ENCODE results near the gene FUT9.

Gene FUT9

DNA sequence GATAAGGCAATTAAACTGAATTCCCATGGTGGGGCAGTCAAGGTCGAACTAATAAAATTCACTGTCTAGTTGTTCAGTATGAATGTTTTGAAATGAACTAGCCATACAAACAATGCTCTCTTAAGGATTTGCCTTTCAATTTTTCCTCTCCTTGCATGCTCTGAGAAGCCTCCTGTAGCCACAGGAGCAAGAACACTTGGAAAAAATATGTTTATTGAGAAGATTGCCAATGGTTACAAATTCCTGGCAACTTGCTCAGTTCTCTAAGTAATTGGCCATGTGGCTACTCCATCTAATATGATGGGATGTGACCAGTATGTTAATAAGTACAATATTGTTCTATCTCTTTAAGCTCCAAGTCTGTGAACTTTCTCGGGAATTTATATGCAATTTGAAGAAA, 49.4 kb downstream of the FUT9 start:
- H3K27ac ChIP-seq, result no peak overlapping the region
- TF ChIP-seq, protein P1, sequence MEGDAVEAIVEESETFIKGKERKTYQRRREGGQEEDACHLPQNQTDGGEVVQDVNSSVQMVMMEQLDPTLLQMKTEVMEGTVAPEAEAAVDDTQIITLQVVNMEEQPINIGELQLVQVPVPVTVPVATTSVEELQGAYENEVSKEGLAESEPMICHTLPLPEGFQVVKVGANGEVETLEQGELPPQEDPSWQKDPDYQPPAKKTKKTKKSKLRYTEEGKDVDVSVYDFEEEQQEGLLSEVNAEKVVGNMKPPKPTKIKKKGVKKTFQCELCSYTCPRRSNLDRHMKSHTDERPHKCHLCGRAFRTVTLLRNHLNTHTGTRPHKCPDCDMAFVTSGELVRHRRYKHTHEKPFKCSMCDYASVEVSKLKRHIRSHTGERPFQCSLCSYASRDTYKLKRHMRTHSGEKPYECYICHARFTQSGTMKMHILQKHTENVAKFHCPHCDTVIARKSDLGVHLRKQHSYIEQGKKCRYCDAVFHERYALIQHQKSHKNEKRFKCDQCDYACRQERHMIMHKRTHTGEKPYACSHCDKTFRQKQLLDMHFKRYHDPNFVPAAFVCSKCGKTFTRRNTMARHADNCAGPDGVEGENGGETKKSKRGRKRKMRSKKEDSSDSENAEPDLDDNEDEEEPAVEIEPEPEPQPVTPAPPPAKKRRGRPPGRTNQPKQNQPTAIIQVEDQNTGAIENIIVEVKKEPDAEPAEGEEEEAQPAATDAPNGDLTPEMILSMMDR (IDR thresholded peaks at IDR 0.05), result no peak
- TF ChIP-seq ZFX (IDR thresholded peaks at IDR 0.05; ENCODE audit: borderline replicate concordance), result no peak

DNA sequence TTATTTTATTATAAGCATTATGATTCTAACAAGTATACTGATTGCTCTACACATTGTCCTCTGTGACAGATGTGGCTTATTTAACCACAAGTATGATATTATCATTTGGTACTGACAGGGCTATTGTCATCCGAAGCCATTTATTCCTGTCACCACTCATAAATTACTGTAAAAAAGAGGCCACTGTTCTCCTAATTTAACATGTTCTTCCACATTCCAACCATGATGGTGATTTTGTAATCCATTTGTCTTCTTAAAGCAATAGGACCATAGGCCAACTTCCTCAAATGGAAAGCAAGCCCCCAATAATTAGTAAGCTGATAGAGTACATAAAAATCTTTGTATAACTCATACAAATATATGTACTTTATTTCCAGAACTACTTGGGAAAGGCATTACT, 50.6 kb downstream of the FUT9 start:
- no peak for TF ChIP-seq ZFX (IDR thresholded peaks at IDR 0.05; ENCODE audit: borderline replicate concordance)
- TF ChIP-seq, protein P1 (IDR thresholded peaks at IDR 0.05), result no peak
- H3K27ac ChIP-seq, result no peak overlapping the region

DNA sequence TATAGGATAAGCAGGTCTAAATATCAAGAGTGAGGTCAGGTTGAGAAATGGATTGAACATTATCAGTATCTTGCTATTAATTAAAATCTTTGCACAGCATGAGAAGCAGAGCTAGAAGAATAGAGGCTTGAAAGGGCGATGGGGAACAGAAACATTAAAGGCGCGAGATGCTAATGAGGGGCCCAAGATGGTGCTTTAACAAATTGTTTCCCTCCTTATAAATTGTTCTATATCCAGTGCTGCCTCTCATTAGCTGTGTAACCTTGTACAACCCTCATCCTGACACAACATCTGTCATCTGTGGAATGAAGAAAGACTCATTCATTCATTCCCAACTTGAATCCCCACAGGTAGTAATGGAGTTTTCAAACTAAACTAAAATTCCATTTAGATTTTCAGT, 57.8 kb downstream of the FUT9 start:
- H3K27ac ChIP-seq, result no peak overlapping the region
- TF ChIP-seq, protein P1 (IDR thresholded peaks at IDR 0.05), result no peak
- no peak for TF ChIP-seq ZFX (IDR thresholded peaks at IDR 0.05; ENCODE audit: borderline replicate concordance)

DNA sequence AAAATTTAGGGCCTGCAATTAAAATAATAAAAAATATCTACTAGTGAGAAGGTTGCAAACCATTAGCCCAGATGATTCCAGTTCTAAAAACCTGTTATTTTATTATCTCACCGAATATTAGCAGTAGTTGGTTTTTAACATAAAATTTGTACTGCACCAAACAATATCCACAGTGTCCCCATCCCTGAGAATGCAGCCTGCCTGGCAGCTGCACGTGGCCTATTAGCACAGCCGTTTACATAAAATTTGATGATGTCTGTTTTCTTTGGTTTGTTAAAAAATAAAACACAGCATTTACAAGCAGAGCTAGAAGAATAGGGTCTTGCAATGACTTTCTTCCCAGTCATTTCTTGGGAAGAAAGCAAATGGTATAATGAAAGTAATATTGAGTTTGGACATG, 58.2 kb downstream of the FUT9 start:
- no peak overlapping the region for H3K27ac ChIP-seq
- TF ChIP-seq ZFX (IDR thresholded peaks at IDR 0.05; ENCODE audit: borderline replicate concordance), result no peak
- TF ChIP-seq, protein P1 (IDR thresholded peaks at IDR 0.05), result no peak

DNA sequence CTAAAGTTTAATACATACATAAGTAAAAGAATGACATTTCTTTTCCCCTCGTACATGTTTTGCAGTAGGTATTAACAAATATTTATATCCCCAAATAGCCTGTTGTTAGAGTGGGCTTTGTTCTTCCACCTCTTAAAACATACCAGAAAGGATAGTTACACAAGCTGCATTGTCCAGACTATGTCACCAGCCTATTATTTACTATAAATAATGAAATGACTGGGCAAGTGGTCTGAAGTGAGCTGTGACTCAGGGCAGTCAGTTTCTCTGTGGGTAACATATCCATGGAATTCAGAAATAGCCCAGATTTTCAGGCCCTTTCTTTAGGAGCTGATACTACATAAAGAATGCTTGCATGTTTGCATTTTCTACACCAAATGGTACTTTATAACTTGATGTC, 60.1 kb downstream of the FUT9 start:
- H3K27ac ChIP-seq, result no peak overlapping the region
- TF ChIP-seq, protein P1 (IDR thresholded peaks at IDR 0.05), result no peak
- no peak for TF ChIP-seq ZFX (IDR thresholded peaks at IDR 0.05; ENCODE audit: borderline replicate concordance)

DNA sequence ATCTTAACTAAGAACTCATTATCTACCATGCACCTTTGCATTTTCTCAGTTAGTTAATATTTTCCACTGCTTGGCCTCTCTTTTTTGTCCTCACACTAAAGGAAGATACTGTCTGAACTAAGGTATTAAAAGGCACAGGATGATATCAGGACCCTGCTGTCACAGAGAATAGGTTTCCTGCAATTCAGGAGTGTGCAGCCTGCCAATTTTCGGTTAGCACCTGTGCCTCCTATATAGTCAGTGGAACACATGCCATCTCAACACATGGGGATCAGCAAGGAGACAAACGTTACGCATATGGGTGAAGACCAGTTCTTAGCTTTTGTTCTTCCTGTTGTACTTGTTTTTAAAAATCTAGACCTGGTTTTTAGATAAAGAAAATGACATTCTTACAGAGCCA, 71.0 kb downstream of the FUT9 start:
- TF ChIP-seq, protein P1 (IDR thresholded peaks at IDR 0.05), result no peak
- TF ChIP-seq ZFX (IDR thresholded peaks at IDR 0.05; ENCODE audit: borderline replicate concordance), result no peak
- no peak overlapping the region for H3K27ac ChIP-seq

DNA sequence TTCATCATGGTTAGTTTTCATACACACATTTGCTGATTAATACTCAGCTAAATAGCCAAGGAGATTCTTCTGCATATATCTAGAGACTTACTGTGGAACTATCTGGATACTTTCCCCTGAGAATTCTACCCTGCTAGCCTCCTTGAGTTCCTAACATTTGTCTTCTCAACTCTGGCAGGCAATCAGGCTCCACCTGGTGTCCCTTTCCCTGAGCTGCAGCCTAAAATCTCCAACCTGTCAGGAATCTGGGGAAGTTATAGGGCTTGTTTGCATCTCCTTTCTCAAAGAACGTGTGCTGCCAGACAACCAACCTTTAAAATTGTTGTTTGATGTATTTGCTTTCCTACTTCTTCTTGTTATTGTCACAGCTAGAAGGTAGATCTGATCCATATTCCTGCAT, 73.4 kb downstream of the FUT9 start:
- TF ChIP-seq, protein P1 (IDR thresholded peaks at IDR 0.05), result peak; percentile 71
- TF ChIP-seq ZFX (IDR thresholded peaks at IDR 0.05; ENCODE audit: borderline replicate concordance), result no peak
- H3K27ac ChIP-seq, result no peak overlapping the region
